OCI-M1 (cell line): ENCODE measurements around the gene TMEM121B.

ENCODE experiments used
- DNase-seq: peaks from one replicate; lab custom pipeline; 2025; lab: John Stamatoyannopoulos, UW

TMEM121B gene

GRCh38 chr22:17137861-17138425, 16.8 kb upstream of the TMEM121B start:
- no peak for DNase-seq

DNA sequence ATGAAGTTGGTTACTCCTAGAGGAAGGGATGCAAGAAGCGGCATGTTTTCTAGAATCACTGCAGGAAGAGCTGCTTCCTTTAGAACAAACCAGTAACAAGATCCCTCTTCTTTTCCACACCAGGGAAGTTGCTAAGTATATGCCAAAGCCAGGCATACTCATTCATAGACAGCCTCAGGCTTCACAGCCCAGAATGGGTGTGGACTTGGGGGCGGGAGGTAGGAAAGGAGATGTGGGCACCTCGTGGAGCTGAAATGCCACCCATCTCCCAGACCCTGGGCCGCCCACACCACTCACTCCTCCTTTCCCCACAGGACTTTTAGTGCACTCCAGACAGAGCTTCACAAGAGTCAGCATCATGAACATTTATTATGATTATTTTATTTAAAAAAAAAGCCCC, 16.0 kb upstream of the TMEM121B start:
- DNase-seq = no peak

- no peak for DNase-seq
Measured at GRCh38 chr22:17135153-17135760, 14.1 kb upstream of the TMEM121B start.

- no peak for DNase-seq
Measured at GRCh38 chr22:17133137-17133536, 12.0 kb upstream of the TMEM121B start.

- no peak for DNase-seq
Measured at GRCh38 chr22:17132112-17132511, 11.0 kb upstream of the TMEM121B start.

DNA sequence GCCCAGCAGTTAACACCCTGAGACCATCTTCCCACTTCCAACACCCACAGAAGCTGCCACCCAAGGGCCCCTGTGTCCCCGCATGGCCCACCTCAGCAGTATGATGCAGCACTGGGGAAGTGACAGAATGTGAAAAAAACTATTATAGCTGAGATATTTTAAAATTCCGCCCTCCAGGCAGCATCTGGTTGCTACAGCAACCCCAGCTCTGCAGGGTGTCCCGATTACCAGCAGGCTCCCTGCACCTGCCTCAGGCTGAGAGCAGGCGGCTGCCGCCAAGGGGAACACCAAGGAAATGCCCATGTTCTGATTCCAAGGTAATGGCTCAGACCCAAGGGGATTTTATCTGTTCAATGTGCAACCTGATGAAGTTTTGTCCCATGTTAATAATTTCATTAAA, 10.5 kb upstream of the TMEM121B start:
- DNase-seq = no peak

DNA sequence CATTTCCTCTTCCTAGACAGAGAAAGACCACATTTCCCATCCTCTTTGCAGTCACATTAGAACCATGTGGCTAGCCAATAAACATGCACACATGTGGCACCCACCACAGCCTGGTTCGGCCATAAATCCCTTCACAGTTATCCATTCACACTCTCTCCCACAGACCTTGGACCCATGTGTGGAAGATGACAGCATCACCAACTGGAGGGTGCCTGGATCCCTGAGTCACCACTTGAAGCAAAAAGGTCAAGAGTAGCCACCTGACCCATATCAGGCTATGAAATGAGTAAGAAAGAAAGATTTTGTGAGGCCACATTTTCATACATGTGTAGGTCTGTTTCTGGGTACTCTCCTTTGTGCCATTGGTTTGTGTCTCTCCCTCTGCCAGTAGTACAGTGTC, 9.0 kb upstream of the TMEM121B start:
- no peak for DNase-seq

DNA sequence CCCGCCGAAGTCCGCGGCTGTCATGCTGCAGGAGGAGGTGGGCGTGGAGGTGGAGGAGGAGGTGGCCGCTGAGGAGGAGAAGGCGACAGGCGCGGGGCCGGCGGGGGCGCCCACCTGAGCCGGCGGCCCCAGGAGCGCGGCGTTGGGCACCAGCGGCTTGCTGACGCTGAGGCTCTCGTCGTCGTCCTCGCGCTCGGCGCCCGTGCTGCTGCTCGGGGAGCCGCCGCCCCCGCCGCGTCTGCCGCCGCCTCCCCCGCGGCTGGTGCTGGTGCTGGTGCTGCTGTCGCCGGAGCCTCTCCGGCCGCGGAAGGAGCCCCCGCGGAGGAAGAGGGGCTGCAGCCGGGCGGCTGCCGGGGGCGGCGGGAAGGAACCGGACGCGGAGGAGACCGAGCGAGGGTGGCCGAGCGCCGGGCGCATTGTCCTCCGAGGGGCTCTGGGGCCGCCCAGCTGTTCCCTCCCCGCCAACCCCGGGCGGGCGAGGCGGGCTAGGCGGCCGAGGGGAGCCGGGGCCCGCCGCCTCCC, 388 bp downstream of the TMEM121B start:
- no peak for DNase-seq

DNA sequence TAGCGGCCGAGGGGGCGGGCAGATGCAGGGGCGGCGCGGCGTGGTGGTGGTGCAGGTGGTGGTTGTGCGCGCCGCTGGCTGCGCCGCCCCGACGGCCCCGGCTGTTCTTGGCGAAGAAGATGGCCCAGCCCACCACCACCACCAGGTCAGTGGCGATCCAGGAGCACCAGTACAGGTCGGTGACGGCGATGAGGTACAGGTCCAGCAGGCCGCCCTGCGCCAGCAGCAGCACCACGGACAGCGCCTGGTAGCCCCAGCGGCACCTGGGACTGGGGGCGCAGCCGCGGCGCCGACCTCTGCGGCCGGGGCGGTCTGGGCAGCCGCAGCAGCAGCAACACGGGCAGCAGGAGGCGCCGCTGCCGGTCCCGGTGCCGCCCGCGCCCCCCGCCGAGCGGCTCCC, 879 bp downstream of the TMEM121B start:
- DNase-seq = no peak

DNA sequence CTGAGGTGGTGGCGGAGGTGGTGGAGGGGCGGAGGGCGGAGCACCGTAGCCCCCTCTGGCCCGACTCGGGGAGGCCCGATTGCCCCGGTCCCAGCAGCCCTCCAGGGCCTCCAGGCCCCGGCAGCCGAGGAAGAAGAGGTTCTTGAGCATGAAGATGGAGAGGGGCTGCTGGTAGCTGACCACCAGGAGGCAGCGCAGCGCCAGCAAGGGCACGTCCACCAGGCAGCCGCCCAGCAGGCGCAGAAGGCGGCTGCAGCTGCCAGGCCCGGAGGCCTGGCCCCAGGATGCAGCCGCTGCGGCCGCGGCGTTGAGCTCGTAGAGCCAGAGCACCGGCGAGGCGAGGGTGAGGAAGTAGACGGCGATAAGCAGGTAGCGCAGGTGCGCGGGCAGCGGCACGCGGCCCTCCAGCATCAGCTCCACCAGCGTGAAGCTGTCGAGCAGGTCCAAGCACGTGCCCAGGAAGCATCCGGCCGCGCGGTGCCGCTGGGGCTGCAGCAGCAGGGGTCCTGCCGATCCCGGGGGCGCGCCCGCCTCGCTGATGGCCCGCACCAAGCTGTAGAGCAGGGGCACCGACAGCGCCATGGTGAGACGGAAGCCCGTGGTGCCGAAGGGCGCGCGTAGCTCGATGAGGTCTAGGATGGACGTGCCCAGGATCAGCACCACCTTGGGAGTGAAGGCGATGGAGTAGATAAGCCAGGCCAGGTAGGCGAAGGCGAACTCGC, 1.5 kb downstream of the TMEM121B start:
- DNase-seq = no peak

DNA sequence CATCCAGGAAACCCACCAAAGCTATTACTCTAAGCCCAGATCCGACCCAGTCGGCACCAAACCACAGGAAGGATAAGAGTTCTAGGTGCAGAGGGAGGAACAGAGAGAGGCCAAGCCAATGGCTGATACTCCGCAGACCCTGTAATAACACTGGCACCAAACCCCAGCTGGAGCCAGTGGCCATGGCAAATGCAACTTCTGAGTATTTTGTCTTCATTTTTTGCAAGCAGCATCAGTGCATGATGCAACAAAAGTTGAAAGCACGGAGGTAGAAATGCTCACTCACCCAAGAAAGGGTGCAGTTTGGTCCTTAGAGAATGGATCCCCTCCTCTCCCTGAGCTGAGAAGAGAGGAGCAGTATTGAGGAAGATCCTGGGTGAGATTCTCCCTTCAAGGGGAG, 2.8 kb downstream of the TMEM121B start:
- no peak for DNase-seq

DNA sequence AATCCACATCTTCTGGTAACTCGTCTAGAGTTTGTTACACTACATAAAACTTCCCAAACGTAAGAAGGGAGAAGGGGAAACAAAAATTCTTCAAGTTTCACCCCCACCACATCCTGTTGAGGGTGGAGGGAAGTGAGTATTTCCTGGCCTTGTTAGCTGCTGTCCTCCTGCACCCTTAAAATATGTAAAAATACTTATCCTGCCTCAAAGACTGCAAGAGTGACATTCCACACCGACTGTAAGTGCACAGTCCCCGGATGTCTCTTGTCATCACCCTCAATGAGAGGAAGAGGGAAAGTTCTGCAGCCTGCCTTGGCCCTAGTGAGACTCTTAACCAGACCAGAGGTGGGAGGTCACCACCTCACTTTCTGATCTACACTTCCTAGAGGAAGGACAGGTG, 3.3 kb downstream of the TMEM121B start:
- DNase-seq = no peak

- DNase-seq = no peak
Measured at GRCh38 chr22:17117400-17117799, 3.8 kb downstream of the TMEM121B start.

- no peak for DNase-seq
Measured at GRCh38 chr22:17116572-17117330, 4.4 kb downstream of the TMEM121B start.

GRCh38 chr22:17115945-17116565, 5.1 kb downstream of the TMEM121B start:
- DNase-seq = no peak

DNA sequence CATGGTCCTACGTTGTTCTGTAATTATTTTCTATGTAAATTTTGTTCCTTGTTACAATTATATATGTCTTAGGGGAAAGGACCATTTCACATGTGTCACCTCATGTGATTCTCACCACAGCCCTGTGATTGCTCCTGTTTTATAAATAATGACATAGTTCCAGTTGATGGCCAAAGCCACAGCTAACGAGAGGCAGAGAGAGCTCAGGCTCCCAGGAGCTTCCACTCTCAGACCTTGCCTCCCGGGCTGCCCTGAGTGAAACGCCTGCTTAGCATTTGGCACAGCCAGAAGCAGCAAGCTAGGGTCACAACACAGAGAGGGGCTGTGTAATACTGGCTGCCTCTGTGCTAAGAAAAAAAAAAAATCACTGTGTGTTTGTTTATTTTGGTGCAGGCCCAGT, 5.9 kb downstream of the TMEM121B start:
- DNase-seq = no peak

GRCh38 chr22:17114898-17115235, 6.3 kb downstream of the TMEM121B start:
- DNase-seq = no peak

DNA sequence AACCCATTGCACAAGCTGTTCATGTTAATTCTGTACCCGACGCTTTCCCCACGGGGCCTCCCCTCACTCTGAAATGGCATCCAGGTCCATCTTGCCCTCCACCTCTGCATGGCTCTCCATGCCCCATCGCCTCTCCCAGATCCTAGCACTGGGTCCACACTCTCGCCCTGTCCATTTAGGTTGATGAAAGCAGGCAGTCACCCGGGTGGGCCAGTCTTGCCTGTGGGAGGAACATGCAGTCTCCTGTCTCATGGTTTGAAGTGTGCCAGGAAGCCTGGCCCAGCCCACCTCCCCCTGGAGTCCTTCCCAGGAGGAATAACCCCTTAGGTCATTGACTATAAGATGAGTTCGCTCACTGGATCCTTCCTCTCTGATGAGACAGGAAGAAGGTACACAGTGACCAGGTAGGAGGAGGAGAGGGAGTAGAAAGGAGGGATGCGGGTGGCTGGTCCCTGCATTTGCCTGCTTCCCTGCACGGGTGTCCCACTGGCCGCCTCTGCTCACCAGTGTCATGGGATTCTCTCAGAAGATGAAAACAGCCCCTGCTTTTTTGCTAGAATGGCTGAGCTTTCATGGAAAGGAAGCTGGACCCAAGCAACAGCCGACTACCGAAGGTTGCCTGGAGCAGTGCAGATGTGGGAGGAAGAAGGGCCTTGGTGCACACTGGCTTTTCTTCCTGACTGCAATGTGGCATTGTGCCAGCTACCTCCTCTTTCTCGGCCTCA, 6.8 kb downstream of the TMEM121B start:
- no peak for DNase-seq

GRCh38 chr22:17113600-17113999, 7.6 kb downstream of the TMEM121B start:
- no peak for DNase-seq

GRCh38 chr22:17112491-17113042, 8.6 kb downstream of the TMEM121B start:
- DNase-seq = no peak

DNA sequence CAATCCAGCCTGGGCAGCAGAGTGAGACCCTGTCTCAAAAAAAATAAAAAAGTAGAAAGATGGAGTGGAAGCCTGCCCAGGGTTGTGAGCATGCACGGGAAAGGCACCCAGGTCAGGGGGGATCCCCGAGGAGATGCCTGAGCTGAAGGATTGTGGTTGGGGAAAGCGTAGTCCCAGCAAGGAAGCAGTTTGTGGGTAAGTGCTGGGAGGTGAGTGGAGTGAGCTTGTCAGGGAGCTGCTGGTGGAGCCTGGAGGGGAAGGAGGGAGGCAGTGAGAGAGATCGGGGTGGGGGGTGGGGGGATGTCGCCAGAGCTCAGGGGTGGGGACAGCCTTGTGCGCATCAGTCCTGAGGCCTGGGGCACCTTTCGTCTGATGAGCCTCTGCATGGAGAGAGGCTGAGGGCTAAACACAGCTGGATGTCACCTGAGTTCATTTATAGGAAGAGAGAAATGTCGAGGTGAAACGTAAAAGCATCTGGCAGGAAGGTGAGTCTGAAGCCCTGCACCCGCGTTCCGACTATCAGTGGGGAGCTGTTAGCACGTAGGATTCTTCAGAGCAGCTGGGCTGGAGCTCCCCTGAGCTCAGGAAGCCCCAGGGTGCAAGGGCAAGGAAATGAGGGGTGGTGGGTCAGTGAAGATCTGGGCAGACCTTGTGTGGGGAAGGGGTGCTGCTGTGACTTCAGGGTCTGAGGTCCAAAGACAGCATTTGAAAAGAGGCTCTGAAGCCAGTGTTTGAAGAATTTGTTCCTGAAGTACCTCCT, 10.2 kb downstream of the TMEM121B start:
- DNase-seq = no peak
